Peyer's patch (tissue), 4 donors: ENCODE data around the gene DMRT1.

ENCODE experiments used
- POLR2A ChIP-seq, 2 donors: fragments of 450-650 bp; IDR thresholded peaks; one replicate each; pipeline ENCODE4 v1.5.1; 2017; ENCODE audit warnings: antibody characterized with exemption in 2 of 2, mild to moderate bottlenecking in 2 of 2, moderate library complexity in 2 of 2
- TF ChIP-seq, protein P1 (sequence below), 6 experiments: fragments of 450-650 bp in 4 of 6; fragments of 200-600 bp in 2 of 6; sonication (generic) in 1 of 6; IDR thresholded peaks; one replicate each; pipeline ENCODE4 v1.5.1; 2017 to 2019; ENCODE audit warnings: antibody characterized with exemption in 6 of 6, mild to moderate bottlenecking in 3 of 6, moderate library complexity in 1 of 6

- TF ChIP-seq, protein P1, sequence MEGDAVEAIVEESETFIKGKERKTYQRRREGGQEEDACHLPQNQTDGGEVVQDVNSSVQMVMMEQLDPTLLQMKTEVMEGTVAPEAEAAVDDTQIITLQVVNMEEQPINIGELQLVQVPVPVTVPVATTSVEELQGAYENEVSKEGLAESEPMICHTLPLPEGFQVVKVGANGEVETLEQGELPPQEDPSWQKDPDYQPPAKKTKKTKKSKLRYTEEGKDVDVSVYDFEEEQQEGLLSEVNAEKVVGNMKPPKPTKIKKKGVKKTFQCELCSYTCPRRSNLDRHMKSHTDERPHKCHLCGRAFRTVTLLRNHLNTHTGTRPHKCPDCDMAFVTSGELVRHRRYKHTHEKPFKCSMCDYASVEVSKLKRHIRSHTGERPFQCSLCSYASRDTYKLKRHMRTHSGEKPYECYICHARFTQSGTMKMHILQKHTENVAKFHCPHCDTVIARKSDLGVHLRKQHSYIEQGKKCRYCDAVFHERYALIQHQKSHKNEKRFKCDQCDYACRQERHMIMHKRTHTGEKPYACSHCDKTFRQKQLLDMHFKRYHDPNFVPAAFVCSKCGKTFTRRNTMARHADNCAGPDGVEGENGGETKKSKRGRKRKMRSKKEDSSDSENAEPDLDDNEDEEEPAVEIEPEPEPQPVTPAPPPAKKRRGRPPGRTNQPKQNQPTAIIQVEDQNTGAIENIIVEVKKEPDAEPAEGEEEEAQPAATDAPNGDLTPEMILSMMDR (IDR thresholded peaks at IDR 0.05), result no peak
- no peak for TF ChIP-seq POLR2A (IDR thresholded peaks at IDR 0.05)
Measured at GRCh38 chr9:878239-878638, 36.7 kb downstream of the DMRT1 start.
